Dermis lymphatic vessel endothelial cell (primary cell): ENCODE measurements around the gene ELOVL4. TPM values are rescaled to one million over a fixed set of nuclear protein-coding genes. Genes with fewer than 3 reads are reported as not detected.

ENCODE experiments used
- total RNA-seq: library from RNA; depleted of rRNA; stranded (reverse); fragments of >200 nt; gene quantifications from 2 replicates; pipeline ENCODE4 v1.2.1, GENCODE V29; 2014

Gene ELOVL4
- total RNA-seq, result 0.11 and 0.60 TPM in 2 replicates

DNA sequence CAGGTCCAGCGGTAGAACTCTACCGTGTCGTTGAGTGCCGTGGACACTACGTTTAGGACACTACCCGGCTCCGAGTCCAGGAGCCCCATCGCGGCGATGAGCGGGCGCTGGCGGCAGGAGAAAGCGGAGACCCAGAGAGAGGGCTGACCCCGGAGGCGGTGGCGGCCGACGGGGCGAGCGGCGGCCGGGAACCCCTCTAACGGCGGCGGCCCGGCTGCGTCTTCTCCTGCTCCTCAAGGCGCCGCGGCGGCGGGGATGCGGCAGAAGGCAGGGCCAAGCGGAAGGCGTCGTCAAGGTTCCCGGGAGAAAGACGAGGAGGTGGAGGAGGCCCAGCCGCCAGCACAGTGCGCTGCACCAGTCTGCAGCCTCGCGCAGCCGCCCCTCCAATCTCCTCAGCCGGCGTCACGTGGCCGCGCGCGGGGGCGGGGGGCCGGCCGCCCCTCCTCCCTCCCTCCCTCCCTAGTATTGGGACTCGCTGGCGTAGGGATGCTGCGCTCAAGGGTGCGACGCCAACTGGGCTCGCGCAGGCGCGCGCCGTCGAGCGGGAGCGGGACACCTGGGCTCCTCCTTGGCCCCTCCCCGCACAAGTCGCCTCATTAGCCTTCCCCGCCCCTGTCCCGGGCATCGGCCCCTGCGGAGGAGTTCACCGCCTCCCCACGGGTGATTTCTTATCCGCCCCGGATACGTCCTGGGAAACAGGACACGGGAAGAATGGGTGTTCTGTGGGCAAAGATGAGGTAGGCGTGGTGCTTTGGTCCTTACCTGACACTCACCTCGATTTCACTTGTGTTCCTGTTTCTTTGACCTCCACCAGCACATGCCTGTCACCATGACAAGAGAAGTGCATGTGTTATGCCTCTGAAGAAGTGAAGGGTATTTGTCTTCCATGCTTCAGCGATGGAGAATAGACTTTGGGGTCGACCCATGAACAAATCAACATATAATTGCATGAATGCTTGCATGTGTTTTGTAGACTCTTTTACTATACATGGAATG lies at the start of gene ELOVL4:
Gene ELOVL4 (minus strand): TSS at position 363 of the 996 bp plus-strand sequence. CDS start 274 bp downstream, at position 89.

Other genes with a start within 250 kb of the ELOVL4 start
- gene TTK, start 57.1 kb upstream of the ELOVL4 start, total RNA-seq, result 2.7 and 3.4 TPM in 2 replicates
- gene BCKDHB, start 159.1 kb upstream of the ELOVL4 start, total RNA-seq, result 9.0 and 12.5 TPM in 2 replicates